Spleen (tissue), 7 donors: Measurements from ENCODE around the gene AFP.

Experiments
- CTCF ChIP-seq, 11 experiments: fragments of 200-600 bp in 7 of 11; fragments of 450-650 bp in 4 of 11; sonication (generic) in 4 of 11; IDR thresholded peaks in 8 of 11; conservative IDR thresholded peaks in 3 of 11; 1 replicate in 7 of 11; 2 replicates in 4 of 11; pipeline versions ENCODE4 v1.4.0 to v1.8.0; 2016 to 2021; ENCODE audit warnings: antibody characterized with exemption in 11 of 11, inconsistent platforms in 4 of 11, mild to moderate bottlenecking in 1 of 11
- POLR2A ChIP-seq, 3 donors: fragments of 450-650 bp; IDR thresholded peaks; one replicate each; pipeline ENCODE4 v1.5.1; 2017; ENCODE audit warnings: antibody characterized with exemption in 3 of 3, mild to moderate bottlenecking in 1 of 3
- donor health status: DM: no; HTN: no; CAD: no; lungs with moderate emphysema.
- donor health status: DM: no; HTN: no; CAD: no.
- donor health status: DM: no; HTN: no; CAD: no.

GRCh38 chr4:73458184-73459047, 22.4 kb downstream of the AFP start:
- no peak for TF ChIP-seq CTCF (IDR thresholded peaks at IDR 0.05 in 8 of 11, conservative IDR thresholded peaks at IDR 0.05 in 3 of 11)
- no peak for TF ChIP-seq POLR2A (IDR thresholded peaks at IDR 0.05)
